ENCODE results near the gene LURAP1L.

GRCh38 chr9:12801663-12802062 lies 26.8 kb downstream of the LURAP1L start:
- TF ChIP-seq CTCF (IDR thresholded peaks at IDR 0.05), result no peak
- TF ChIP-seq POLR2A (IDR thresholded peaks at IDR 0.05), result no peak
